Measurements from ENCODE around the gene TIMD4.
"Not testable (repeated sequence)": the region's sequence is repeated elsewhere in the genome, so short reads cannot be mapped to it uniquely, and the experiment has no call there.

The TIMD4 gene

GRCh38 chr5:156963125-156963524 lies at the start of gene TIMD4:
Gene TIMD4, minus strand, starts transcription at chr5:156963226. Its CDS starts 28 bp downstream, at chr5:156963198.
- DNase-seq (ENCODE audit: low spot score): no peak

- no peak for DNase-seq (ENCODE audit: low spot score)
Measured at GRCh38 chr5:157006262-157006661, 43.2 kb upstream of the TIMD4 start.

DNA sequence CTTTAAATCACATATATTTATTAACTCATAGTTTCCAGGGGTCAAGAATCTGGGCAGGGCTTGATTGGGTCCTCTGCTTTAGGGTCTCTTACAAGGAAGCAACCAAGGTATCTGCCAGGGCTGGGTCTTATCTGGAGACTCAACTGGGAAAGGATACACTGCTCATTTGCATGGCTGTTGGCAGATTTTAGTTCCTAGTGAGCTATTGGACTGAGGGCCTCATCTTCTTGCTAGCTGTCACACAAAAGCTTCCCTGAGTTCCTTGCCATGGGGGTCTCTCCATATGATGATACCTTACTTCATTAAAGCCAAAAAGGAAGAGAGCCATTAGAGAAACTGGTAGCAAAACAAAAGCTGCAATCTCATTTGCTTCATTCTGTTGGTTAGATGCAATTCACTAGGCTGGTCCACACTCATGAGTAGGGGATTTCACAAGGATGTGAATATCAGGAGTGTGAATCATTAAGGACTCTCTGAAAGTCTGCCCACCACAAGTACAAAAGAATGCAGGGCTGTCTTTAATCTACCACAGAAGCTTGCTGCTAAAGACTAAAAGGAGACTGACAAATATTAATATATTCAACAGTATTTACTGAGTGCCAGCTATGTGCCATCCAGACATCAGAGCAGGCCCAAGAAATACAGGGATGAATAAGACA lies 42.0 kb upstream of the TIMD4 start:
- DNase-seq (ENCODE audit: low spot score): peak; percentile 60

GRCh38 chr5:156991714-156992113 lies 28.7 kb upstream of the TIMD4 start:
- DNase-seq (ENCODE audit: low spot score): no peak

GRCh38 chr5:156984064-156984463 lies 21.0 kb upstream of the TIMD4 start:
- DNase-seq (ENCODE audit: low spot score): no peak

DNA sequence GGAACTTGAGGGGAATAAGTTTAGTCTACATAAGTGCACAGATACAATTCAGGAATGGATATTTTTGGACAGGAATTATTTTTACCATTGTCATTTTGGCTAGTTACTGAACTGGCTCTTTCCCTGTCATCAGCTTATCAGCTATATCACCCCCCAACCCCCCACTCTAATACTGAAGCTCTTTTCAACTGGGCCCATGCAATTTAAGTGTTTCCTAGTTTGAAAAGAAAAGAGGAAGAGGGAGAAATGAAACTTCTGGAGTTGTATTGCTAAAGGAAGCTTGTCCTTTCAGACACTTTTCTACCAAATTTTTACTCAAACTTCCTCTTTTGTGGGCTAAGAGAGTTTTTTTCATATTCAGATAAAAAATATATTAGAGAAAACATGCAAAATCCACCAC lies 18.5 kb upstream of the TIMD4 start:
- DNase-seq (ENCODE audit: low spot score): no peak

DNA sequence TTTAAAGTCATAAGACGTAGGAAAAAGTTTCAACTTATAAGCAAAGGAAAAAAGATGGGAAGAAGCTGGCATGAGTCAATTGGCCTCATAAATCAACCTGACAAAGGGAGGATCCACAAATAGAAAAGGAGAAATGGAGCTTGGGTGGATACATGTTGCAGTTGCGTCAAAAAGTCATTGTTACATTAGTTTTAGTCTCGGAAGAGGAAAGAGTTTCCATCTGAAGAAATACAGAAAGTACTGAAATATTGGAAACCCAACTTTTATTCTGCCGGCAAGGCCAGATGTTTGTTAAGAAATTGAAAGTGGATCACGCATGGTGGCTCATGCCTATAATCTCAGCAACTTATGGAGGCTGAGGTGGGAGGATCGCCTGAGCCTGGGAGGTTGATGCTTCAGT lies 11.3 kb upstream of the TIMD4 start:
- no peak for DNase-seq (ENCODE audit: low spot score)

- no peak for DNase-seq (ENCODE audit: low spot score)
Measured at GRCh38 chr5:156971848-156972525, 9.0 kb upstream of the TIMD4 start.

- DNase-seq (ENCODE audit: low spot score): no peak
Measured at GRCh38 chr5:156971415-156971814, 8.4 kb upstream of the TIMD4 start.

- not testable (repeated sequence) for DNase-seq (ENCODE audit: low spot score)
Measured at GRCh38 chr5:156967386-156967785, 4.4 kb upstream of the TIMD4 start.

- no peak for DNase-seq (ENCODE audit: low spot score)
Measured at GRCh38 chr5:156956321-156956720, 6.7 kb downstream of the TIMD4 start.

DNA sequence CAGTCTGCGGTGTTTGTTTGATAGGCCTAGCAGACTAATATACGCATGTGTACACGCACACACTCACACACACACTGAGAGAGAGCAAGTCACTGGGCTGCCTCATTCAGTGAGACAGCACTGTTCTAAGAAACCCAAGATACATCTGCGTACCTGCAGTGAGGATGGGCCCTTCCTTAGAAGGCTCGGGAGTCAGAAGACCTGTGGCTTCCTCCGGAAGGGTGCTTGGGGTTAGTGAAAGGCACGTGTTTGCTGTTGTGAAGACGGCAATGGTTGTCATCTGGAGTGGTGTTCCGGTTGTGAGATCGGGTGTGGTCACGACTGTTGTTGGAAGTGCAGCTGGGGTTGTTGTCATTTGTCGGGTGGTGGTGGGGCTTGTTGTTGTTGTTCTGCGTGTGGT lies 11.7 kb downstream of the TIMD4 start:
- no peak for DNase-seq (ENCODE audit: low spot score)

- no peak for DNase-seq (ENCODE audit: low spot score)
Measured at GRCh38 chr5:156950716-156951115, 12.3 kb downstream of the TIMD4 start.

DNA sequence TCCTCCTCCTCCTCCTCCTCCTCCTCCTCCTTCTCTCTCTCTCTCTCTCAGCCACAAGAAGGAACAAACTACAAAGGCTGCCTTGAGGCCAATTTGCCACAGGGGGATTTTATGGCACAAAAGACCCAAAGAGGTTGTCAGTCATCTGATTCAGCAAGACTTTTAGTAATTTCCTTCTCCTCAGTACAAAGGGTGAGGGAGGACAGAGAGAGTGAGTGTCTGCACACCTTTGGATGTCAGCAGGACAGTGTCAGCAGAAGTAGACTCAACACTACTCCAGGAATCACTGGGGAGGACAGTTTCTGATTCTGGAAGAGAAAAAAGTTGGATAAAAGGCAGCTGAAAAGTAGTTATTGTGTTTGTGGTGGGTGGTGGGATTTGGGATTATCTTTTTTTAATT lies 13.6 kb downstream of the TIMD4 start:
- DNase-seq (ENCODE audit: low spot score): no peak

DNA sequence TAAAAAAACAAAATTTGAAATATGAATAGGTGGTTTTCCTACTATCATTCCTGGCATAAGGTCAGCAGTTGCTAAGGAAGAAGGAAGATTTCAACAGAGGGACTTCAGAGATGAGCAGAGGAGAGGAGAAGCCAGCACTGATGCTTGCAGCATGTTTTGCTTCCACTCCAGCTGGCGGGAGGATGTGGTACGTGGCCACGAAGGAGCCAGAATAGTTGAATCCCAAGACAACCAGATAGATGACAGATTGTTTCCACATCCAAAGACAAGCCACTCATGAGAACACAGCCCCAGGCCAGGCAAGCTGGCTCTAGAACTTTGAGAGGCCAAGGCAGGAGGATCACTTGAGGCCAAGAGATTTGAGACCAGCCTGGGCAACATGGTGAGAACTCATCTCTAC lies 15.1 kb downstream of the TIMD4 start:
- DNase-seq (ENCODE audit: low spot score): no peak

- DNase-seq (ENCODE audit: low spot score): no peak
Measured at GRCh38 chr5:156942064-156942463, 21.0 kb downstream of the TIMD4 start.

DNA sequence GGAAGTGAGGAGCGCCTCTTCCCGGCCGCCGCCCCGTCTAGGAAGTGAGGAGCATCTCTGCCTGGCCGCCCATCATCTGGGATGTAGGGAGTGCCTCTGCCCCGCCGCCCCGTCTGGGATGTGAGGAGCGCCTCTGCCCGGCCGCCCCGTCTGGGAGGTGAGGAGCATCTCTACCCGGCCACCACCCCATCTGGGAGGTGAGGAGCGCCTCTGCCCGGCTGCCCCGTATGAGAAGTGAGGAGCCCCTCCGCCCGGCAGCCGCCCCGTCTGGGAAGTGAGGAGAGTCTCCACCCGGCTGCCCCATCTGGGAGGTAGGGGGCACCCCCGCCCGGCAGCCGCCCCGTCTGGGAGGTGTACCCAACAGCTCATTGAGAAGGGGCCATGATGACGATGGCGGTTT lies 22.6 kb downstream of the TIMD4 start:
- DNase-seq (ENCODE audit: low spot score): not testable (repeated sequence)

GRCh38 chr5:156936972-156937371 lies 26.1 kb downstream of the TIMD4 start:
- DNase-seq (ENCODE audit: low spot score): no peak

DNA sequence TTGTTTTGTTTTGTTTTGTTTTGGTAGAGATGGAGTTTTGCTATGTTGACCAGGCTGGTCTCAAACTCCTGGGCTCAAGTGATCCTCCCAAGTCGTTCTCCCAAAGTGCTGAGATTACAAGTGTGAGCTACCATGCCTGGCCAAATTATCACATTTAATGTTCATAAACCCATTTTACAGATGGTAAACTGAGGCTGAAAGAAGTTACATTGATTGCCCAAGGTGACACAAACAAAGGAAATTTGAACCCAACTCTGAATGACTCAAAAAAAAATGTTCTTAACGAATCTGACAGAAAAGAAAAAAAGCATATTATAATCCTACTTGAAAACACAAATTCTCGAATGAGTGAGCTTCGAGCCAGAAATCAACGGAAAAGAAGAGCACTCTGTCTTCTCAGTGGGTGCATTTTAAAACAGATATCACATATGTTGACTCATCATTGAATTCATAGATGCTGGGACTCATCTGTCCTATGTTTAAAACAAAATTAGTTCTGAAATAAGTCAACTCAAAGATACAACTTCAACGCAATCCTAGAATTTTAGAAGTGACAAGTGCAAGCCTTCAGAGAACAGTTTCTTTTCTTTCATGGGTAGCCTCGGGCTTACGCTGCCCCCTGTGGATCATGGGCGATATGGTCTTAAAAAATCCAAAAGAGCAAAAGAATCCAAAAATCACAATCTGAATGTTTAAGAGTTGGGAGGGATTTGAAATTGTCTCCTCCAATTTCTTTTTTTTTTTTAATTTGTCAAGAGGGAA lies 28.4 kb downstream of the TIMD4 start:
- peak; percentile 10 for DNase-seq (ENCODE audit: low spot score)

GRCh38 chr5:156929366-156929948 lies 33.6 kb downstream of the TIMD4 start:
- DNase-seq (ENCODE audit: low spot score): no peak

DNA sequence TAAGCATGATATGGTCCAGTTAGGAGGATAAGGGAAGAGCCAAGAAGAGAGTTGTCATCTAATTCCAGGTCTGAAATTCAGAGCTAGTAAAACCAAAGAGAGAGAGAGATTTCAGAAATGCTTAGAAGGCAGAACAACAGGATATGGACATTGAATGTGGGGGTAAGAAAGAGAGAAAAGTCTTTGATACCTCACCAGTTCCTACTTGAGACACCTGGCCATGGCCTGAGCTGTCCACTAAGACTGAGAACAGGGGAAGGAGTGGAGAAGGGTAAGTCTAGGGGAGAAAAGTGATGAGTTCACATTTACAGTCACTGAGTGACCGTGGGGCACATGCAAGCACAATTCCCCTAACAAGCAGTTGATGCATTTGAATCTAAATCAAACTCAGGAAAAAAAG lies 35.5 kb downstream of the TIMD4 start:
- no peak for DNase-seq (ENCODE audit: low spot score)

DNA sequence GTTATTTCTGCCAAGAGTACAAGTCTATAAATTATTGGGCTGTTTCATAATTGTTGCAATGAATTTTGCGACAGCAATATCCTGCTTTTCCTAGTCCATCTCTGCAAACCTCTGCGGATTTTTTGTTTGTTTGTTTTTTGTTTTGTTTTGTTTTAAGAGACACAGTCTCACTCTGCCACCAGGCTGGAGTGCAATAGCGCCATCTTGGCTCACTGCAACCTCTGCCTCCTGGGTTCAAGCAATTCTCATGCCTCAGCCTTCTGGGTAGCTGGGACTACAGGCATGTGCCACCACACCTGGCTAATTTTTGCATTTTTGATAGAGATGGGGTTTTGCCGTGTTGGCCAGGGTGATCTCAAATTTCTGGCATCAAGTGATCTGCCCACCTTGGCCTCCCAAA lies 37.3 kb downstream of the TIMD4 start:
- DNase-seq (ENCODE audit: low spot score): not testable (repeated sequence)

Data from AG08395 (cell line).